NOMO-1 treated with dmso at 0.1 percent for 144 hours (cell line): Measurements from ENCODE around the gene RNF34.

Experiments used
- DNase-seq: peaks from one replicate; lab custom pipeline; 2025; ENCODE audit not compliant: unreplicated experiment; lab: John Stamatoyannopoulos, UW

RNF34 gene

GRCh38 chr12:121465921-121466793 lies 66.2 kb downstream of the RNF34 start:
- DNase-seq: peak; percentile 31

- DNase-seq: peak; percentile 83
These were observed 67.1 kb downstream of the RNF34 start for GRCh38 chr12:121466794-121467637.

GRCh38 chr12:121467638-121468498 lies 68.0 kb downstream of the RNF34 start:
- DNase-seq: no peak

- DNase-seq: no peak
These were observed 68.5 kb downstream of the RNF34 start for GRCh38 chr12:121468499-121468801.

- no peak for DNase-seq
These were observed 70.8 kb downstream of the RNF34 start for GRCh38 chr12:121470751-121471150.

- no peak for DNase-seq
These were observed 72.4 kb downstream of the RNF34 start for GRCh38 chr12:121472150-121472905.
